ENCODE results near the gene GPC6.

The GPC6 gene

GRCh38 chr13:93499991-93500390 is 273.4 kb downstream of the GPC6 start:
- in situ Hi-C loops (cut with HindIII; ENCODE audit: low pct_ligation_motif_present, low sequenced_read_pairs), result no loop called here
- Histone ChIP-seq H3K27ac (no peak overlapping the region), H3K4me3 (ENCODE audit: low read depth, low read length) (no peak overlapping the region), H3K36me3 (replicated peaks) (no peaks in the 10 kb centered on the region), H3K27me3 (replicated peaks) (no peaks in the 10 kb centered on the region)
- no peak for DNase-seq
- no peak for TF ChIP-seq CTCF (IDR thresholded peaks at IDR 0.05; ENCODE audit: low read depth, low read length, missing control alignments)

- no peak overlapping the region for H3K4me3 ChIP-seq (ENCODE audit: low read depth, low read length)
- H3K27ac ChIP-seq, result no peak overlapping the region
- H3K36me3 ChIP-seq (replicated peaks), result no peaks in the 10 kb centered on the region
- in situ Hi-C loops (cut with HindIII; ENCODE audit: low pct_ligation_motif_present, low sequenced_read_pairs), result no loop called here
- DNase-seq, result no peak
- H3K27me3 ChIP-seq (replicated peaks), result no peaks in the 10 kb centered on the region
- no peak for TF ChIP-seq CTCF (IDR thresholded peaks at IDR 0.05; ENCODE audit: low read depth, low read length, missing control alignments)
Measured at GRCh38 chr13:93502071-93502470, 275.5 kb downstream of the GPC6 start.

GRCh38 chr13:93502987-93503615 is 276.5 kb downstream of the GPC6 start:
- no peaks in the 10 kb centered on the region for H3K27me3 ChIP-seq (replicated peaks)
- TF ChIP-seq CTCF (IDR thresholded peaks at IDR 0.05; ENCODE audit: low read depth, low read length, missing control alignments), result no peak
- in situ Hi-C loops (cut with HindIII; ENCODE audit: low pct_ligation_motif_present, low sequenced_read_pairs), result no loop called here
- no peaks in the 10 kb centered on the region for H3K36me3 ChIP-seq (replicated peaks)
- no peak overlapping the region for H3K27ac ChIP-seq
- no peak for DNase-seq
- H3K4me3 ChIP-seq (ENCODE audit: low read depth, low read length), result no peak overlapping the region

GRCh38 chr13:93505104-93505952 is 278.7 kb downstream of the GPC6 start:
- Histone ChIP-seq H3K27me3 (replicated peaks) (no peaks in the 10 kb centered on the region), H3K4me3 (ENCODE audit: low read depth, low read length) (no peak overlapping the region), H3K36me3 (replicated peaks) (no peaks in the 10 kb centered on the region), H3K27ac (no peak overlapping the region)
- peak; percentile 64 for DNase-seq
- in situ Hi-C loops (cut with HindIII; ENCODE audit: low pct_ligation_motif_present, low sequenced_read_pairs), result no loop called here
- TF ChIP-seq CTCF (IDR thresholded peaks at IDR 0.05; ENCODE audit: low read depth, low read length, missing control alignments), result no peak

GRCh38 chr13:93511011-93511410 is 284.4 kb downstream of the GPC6 start:
- in situ Hi-C loops (cut with HindIII; ENCODE audit: low pct_ligation_motif_present, low sequenced_read_pairs), result no loop called here
- no peaks in the 10 kb centered on the region for H3K36me3 ChIP-seq (replicated peaks)
- TF ChIP-seq CTCF (IDR thresholded peaks at IDR 0.05; ENCODE audit: low read depth, low read length, missing control alignments), result no peak

More at GRCh38 chr13:93511011-93511410, 284.4 kb downstream of the GPC6 start:
- DNase-seq, result no peak
- Histone ChIP-seq H3K4me3 (ENCODE audit: low read depth, low read length) (no peak overlapping the region), H3K27ac (no peak overlapping the region), H3K27me3 (replicated peaks) (no peaks in the 10 kb centered on the region)

Data from brain microvascular endothelial cell (primary cell).